Measurements from ENCODE around the gene SLCO2B1.

The SLCO2B1 gene

GRCh38 chr11:75142714-75143419 lies 8.0 kb upstream of the SLCO2B1 start:
- ATAC-seq (ENCODE audit: insufficient read depth, low read depth) (peak; percentile 96), DNase-seq (peak; percentile 94)
- Histone ChIP-seq H3K9ac (ENCODE audit: low read depth, low read length) (0 out of 2 replicates have a peak overlapping the region, but pooled peaks have one; percentile 10), H3K4me3 (ENCODE audit: low read depth in 1 of 2, low read length in 2 of 2) (no peak overlapping the region), H4K20me1 (ENCODE audit: insufficient read depth, low read length) (no peaks in the 10 kb centered on the region), H3K36me3 (ENCODE audit: insufficient read depth, low read length) (no peaks in the 10 kb centered on the region), H2AFZ (ENCODE audit: low read depth, low read length) (peak overlapping the region; percentile 59; the same call in 1 of the 2 replicates), H3K4me2 (ENCODE audit: insufficient read depth, low read length) (peak overlapping the region; percentile 50; the same call in 1 of the 2 replicates), H3K79me2 (ENCODE audit: insufficient read depth, low read length) (no peaks in the 10 kb centered on the region), H3K9me3 (ENCODE audit: insufficient read depth, low read length, severe bottlenecking) (no peaks in the 10 kb centered on the region), H3K4me1 (ENCODE audit: insufficient read depth, low read length) (peaks cover 33% of the 10 kb centered on the region), H3K27me3 (ENCODE audit: insufficient read depth, low read length, poor library complexity) (peaks cover 3% of the 10 kb centered on the region), H3K27ac (ENCODE audit: low read length) (peak overlapping the region; percentile 67)
- no peak for TF ChIP-seq EZH2 (IDR thresholded peaks at IDR 0.05; ENCODE audit: borderline replicate concordance, low read depth, low read length, severe bottlenecking)
- TF ChIP-seq, protein P1, sequence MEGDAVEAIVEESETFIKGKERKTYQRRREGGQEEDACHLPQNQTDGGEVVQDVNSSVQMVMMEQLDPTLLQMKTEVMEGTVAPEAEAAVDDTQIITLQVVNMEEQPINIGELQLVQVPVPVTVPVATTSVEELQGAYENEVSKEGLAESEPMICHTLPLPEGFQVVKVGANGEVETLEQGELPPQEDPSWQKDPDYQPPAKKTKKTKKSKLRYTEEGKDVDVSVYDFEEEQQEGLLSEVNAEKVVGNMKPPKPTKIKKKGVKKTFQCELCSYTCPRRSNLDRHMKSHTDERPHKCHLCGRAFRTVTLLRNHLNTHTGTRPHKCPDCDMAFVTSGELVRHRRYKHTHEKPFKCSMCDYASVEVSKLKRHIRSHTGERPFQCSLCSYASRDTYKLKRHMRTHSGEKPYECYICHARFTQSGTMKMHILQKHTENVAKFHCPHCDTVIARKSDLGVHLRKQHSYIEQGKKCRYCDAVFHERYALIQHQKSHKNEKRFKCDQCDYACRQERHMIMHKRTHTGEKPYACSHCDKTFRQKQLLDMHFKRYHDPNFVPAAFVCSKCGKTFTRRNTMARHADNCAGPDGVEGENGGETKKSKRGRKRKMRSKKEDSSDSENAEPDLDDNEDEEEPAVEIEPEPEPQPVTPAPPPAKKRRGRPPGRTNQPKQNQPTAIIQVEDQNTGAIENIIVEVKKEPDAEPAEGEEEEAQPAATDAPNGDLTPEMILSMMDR (IDR thresholded peaks at IDR 0.05; ENCODE audit: borderline replicate concordance, extremely low read depth, low read length, poor library complexity, severe bottlenecking), result no peak

DNA sequence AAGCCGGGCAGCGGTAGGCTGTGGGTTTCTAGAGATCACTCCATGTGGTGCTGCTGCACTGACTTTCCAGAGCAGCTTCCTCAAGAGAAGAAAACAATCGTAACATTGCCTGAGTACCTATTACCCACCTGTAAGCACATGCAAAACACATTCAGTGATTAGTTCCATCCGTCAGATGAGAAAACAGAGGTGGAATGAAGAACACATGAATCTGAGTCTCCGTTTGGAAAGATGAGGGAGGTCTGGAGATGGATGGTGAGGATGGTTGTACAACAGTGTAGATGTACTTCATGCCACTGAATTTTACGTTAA lies 7.5 kb upstream of the SLCO2B1 start:
- peak overlapping the region; percentile 0; the same call in 1 of the 2 replicates for H3K9ac ChIP-seq (ENCODE audit: low read depth, low read length)
- H2AFZ ChIP-seq (ENCODE audit: low read depth, low read length), result no peak overlapping the region
- peak overlapping the region; percentile 66 for H3K27ac ChIP-seq (ENCODE audit: low read length)
- peaks cover 33% of the 10 kb centered on the region for H3K4me1 ChIP-seq (ENCODE audit: insufficient read depth, low read length)
- H3K27me3 ChIP-seq (ENCODE audit: insufficient read depth, low read length, poor library complexity), result no peaks in the 10 kb centered on the region
- H3K79me2 ChIP-seq (ENCODE audit: insufficient read depth, low read length), result no peaks in the 10 kb centered on the region
- H3K9me3 ChIP-seq (ENCODE audit: insufficient read depth, low read length, severe bottlenecking), result no peaks in the 10 kb centered on the region
- peak overlapping the region; percentile 50 for H3K4me2 ChIP-seq (ENCODE audit: insufficient read depth, low read length)
- H3K36me3 ChIP-seq (ENCODE audit: insufficient read depth, low read length), result no peaks in the 10 kb centered on the region
- TF ChIP-seq, protein P1 (IDR thresholded peaks at IDR 0.05; ENCODE audit: borderline replicate concordance, extremely low read depth, low read length, poor library complexity, severe bottlenecking), result no peak
- TF ChIP-seq EZH2 (IDR thresholded peaks at IDR 0.05; ENCODE audit: borderline replicate concordance, low read depth, low read length, severe bottlenecking), result no peak
- no peaks in the 10 kb centered on the region for H4K20me1 ChIP-seq (ENCODE audit: insufficient read depth, low read length)
- DNase-seq (no peak), ATAC-seq (ENCODE audit: insufficient read depth, low read depth) (no peak)
- H3K4me3 ChIP-seq (ENCODE audit: low read depth in 1 of 2, low read length in 2 of 2), result no peak overlapping the region

DNA sequence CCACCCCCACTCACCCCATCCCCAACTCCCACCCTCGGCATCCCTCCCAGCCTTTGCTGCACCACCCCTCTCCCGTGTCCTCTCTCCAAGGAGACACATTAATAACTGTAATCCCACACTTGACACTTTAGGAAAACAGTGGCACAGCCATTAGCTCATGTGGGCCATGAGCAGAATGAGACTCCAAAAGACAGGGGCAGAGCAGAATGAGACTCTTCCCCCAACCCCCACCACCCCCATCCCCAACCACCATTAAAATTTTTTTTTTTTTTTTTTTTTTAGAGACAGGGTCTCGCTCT lies 6.2 kb upstream of the SLCO2B1 start:
- ATAC-seq (ENCODE audit: insufficient read depth, low read depth) (no peak), DNase-seq (no peak)
- Histone ChIP-seq H3K36me3 (ENCODE audit: insufficient read depth, low read length) (no peaks in the 10 kb centered on the region), H3K4me2 (ENCODE audit: insufficient read depth, low read length) (no peak overlapping the region), H2AFZ (ENCODE audit: low read depth, low read length) (no peak overlapping the region), H3K9me3 (ENCODE audit: insufficient read depth, low read length, severe bottlenecking) (no peaks in the 10 kb centered on the region), H3K4me3 (ENCODE audit: low read depth in 1 of 2, low read length in 2 of 2) (no peak overlapping the region), H3K4me1 (ENCODE audit: insufficient read depth, low read length) (peaks cover 33% of the 10 kb centered on the region), H3K79me2 (ENCODE audit: insufficient read depth, low read length) (no peaks in the 10 kb centered on the region), H4K20me1 (ENCODE audit: insufficient read depth, low read length) (no peaks in the 10 kb centered on the region), H3K27me3 (ENCODE audit: insufficient read depth, low read length, poor library complexity) (no peaks in the 10 kb centered on the region), H3K27ac (ENCODE audit: low read length) (no peak overlapping the region), H3K9ac (ENCODE audit: low read depth, low read length) (0 out of 2 replicates have a peak overlapping the region, but pooled peaks have one; percentile 12)
- TF ChIP-seq, protein P1 (IDR thresholded peaks at IDR 0.05; ENCODE audit: borderline replicate concordance, extremely low read depth, low read length, poor library complexity, severe bottlenecking), result no peak
- TF ChIP-seq EZH2 (IDR thresholded peaks at IDR 0.05; ENCODE audit: borderline replicate concordance, low read depth, low read length, severe bottlenecking), result no peak
